Stromal cell of bone marrow (primary cell): ENCODE results near the gene MPST.

Source experiments
- DNase-seq: peaks from one replicate; pipeline ENCODE4 v3.0.0-alpha.2; 2012; ENCODE audit warnings: low read depth

The MPST gene

DNA sequence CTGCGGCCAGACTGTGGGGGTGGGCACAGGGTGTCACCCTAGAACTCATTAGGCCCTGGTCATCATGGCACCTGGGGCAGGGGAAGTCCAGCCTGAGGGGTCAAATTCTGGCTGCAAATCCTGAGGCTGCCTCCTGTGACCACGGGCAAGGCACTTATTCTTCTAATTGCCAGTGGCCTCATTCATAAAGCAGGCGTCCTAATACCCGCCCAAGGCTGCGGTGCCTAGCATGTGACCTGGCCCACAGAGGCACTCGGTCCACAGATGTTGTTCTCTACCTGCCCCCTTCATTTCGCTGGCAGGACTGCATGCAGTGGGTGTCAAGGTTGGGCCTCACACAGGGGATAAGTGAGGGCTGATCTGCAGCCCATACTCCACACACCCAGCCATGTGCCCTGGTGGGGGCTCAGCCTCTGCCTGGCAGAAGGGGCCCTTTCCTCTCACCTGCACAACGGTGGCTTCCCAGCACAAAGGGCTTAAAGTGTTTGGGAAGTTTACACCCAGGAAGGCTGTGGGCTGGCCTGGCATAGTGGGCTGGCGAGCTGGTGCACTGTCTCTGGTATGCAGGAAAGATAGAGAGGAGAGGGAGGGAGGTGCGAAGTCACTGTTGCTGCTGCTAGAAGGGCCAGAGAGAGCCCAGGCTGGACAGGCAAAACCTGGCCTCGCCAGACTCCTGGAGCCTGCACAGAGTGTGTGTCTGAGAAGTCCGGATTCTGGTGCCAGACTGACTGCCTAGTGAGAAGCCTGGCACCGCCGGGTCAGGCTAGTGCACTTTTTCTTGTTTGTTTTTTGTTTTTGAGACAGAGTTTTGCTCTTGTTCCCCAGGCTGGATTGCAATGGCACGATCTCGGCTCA is 3.2 kb downstream of the MPST start:
- DNase-seq: no peak

DNA sequence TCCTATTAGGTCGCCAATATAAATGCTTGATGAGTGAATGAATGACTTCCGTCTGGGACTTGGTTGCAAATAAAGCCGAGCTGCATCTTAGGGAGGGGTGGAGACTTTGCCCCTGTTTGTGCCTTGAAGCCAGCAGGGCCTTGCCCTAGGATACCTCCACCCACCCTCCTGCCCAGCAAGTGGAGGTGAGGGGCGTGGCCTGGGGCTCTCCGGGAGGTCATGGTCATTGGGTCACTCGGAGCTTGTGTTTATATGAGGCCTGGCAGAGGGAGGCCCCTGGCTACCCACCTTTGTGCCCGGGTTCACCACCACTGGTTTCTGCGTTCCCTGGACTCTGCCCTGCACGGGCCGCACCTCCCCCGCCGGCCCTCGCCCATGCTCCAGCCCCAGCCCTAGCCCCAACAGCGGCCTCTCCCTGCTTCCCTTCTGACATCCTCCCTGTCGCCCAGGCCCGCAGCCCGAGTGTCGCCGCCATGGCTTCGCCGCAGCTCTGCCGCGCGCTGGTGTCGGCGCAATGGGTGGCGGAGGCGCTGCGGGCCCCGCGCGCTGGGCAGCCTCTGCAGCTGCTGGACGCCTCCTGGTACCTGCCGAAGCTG is 4.3 kb downstream of the MPST start:
- DNase-seq: no peak

DNA sequence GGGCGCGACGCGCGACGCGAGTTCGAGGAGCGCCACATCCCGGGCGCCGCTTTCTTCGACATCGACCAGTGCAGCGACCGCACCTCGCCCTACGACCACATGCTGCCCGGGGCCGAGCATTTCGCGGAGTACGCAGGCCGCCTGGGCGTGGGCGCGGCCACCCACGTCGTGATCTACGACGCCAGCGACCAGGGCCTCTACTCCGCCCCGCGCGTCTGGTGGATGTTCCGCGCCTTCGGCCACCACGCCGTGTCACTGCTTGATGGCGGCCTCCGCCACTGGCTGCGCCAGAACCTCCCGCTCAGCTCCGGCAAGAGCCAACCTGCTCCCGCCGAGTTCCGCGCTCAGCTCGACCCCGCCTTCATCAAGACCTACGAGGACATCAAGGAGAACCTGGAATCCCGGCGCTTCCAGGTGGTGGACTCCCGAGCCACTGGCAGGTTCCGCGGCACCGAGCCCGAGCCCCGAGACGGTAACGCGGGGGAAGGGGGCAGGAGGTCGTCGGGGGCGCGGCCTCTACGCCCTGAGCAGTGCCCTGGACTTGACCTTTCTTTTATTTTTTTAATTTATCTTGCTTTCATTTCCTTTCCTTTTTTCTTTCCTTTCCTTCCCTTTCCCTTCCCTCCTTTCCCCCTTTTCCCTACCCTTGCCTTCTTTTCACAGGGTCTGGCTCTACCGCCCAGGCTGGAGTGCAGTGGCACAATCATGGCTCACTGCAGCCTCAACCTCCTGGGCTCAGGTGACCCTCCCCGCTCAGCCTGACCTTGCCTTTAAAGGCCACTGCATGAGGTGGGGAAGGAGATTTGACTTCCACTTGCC is 5.0 kb downstream of the MPST start:
- DNase-seq: no peak

DNA sequence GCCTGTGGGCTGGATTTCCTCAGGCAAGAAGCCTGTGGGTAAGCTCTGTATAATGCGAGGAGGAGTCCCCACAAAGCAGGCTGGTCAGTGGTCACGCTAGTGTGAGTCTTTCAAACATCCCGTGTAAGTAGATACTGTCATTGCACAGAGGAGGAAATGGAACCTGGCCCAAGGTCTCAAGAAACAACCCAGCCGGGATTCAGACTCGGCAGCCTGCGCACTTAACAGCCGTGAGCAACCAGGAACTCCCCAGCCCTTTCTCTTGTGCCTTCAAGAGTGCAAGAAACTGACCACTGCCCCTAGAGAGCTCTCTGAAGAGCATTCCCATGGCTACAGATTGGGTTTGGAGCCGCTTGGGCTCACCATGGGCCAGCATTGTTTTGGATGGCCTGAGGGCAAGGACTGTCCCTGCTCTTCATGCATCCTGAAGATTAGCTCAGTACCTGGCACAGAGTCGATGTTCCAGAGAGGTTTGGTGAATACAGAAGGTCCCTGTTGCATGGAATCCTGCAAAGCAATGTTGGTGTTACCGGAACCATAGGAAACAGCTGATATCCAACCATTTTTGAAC is 6.0 kb downstream of the MPST start:
- DNase-seq: no peak

DNA sequence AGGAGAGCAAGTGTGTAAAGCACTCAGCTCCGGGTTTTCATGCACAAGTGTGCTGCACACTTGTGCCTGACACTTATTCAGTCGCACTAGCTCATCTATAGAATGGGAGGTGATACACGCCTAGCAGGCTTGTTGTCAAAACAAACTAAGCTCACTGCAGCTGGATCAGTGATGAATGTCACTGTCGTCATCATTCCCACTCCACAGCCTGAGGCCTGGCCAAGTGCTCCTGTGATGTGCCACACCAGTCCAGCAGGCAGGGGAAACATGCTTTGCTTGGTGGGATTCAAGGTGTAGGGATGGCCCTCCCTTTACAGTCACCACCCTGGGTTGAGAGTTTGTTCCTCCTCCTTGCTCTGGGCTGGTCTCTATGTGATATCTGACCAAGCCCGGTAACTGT is 6.8 kb downstream of the MPST start:
- no peak for DNase-seq

DNA sequence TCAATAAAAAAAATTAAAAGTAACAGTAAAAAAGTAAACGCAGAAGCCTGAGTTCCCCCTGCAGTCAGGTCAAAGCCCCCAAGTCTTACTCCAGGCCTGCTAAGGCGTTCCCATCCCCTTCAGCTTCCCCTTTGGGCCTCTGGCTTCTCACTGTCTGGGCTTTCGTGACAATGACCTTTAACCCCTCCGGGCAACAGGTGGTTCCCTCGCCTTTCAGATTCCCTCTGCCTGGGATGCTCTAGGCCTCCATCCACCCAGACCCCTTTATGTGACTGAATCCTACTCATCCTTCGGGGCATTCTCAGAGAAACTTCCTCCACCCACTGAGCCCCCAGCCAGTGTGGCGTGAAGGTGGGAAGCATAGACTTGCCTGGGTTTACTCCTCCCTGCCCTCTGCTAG is 8.0 kb downstream of the MPST start:
- DNase-seq: no peak

DNA sequence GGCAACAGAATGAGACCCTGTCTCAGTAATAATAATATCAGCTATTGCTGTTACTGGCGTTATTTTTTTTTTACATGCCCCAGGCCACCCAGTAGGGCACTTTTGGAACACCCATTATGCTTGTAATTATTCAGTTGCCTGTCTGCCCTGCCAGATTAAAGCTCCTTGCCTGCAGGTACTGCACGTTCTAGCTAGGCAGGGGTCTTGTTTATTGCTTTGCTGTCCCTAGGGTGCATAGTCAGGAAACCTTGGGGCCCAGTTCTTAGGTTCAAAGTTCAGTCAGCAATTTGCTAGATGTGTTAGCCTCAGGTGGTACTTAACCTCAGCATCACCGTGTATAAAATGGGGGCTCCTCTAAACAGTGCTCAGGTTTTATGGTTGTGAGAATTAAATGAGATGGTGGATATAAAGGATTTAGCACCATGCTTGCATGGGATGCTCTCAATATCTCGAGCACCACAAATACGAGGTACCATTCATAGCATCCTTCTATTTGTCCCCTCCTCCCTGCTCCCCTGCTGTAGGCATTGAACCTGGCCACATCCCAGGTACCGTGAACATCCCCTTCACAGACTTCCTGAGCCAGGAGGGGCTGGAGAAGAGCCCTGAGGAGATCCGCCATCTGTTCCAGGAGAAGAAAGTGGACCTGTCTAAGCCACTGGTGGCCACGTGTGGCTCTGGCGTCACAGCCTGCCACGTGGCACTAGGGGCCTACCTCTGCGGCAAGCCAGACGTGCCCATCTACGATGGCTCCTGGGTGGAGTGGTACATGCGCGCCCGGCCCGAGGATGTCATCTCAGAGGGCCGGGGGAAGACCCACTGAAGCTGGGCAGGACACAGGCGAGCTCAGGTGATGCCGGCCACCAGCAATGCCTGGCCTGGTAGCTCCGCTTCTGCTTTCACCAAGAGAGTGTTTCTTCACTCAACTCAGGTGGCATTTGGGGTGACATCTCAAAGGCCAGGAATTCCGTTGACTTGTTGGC is 9.4 kb downstream of the MPST start:
- DNase-seq: no peak

DNA sequence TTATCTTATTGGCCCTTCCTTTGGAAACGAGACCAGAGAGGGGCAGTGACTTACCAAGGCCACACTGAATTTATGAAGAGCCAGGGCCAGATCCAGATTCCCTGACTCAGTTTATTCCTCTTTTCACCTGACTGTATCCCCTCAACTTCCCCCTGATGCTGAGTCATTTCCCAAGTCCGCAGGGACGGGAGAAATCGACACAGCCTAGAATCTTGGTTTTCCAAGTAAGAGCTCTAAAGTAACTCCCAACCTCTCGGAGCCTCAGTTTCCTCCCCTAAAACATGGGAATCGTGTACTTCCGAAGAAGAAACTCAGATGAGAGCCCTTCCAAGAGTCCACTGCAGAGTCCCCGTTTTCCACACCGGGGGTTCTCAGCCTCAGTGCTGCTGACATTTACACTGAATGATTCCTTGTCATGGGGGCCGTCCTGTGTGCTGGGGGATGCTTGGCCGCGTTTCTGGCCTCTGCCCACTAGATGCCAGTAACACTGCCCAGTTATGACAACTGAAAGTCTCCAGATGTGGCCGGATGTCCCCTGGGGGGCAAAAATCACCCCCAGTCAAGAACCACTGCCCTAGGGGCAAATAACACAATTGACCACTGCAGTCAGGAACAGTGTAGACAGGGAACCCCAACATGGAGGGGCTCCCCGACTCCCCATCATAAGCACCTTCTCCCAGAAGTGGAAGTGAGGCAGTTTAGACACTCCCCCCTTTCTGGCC is 11.2 kb downstream of the MPST start:
- no peak for DNase-seq

DNA sequence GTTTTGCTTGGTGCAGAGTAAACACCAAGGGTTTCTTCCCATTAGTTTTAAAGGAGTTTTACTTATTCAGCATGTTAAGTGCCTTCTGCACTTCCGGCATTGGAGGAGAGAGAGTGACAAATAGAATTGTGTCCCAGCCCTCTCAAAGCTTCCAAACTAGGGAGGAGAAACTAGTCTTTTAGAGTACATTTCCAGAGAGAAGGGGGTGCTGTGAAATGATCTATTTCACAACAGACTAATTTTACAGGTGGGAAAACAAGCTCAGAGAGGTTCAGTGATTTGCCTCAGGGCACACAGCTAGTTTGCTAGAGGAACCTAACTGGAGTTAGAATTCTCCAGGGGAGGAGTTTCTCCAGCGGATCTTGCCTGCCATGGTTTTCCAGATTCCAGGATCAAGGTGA is 12.6 kb downstream of the MPST start:
- no peak for DNase-seq

DNA sequence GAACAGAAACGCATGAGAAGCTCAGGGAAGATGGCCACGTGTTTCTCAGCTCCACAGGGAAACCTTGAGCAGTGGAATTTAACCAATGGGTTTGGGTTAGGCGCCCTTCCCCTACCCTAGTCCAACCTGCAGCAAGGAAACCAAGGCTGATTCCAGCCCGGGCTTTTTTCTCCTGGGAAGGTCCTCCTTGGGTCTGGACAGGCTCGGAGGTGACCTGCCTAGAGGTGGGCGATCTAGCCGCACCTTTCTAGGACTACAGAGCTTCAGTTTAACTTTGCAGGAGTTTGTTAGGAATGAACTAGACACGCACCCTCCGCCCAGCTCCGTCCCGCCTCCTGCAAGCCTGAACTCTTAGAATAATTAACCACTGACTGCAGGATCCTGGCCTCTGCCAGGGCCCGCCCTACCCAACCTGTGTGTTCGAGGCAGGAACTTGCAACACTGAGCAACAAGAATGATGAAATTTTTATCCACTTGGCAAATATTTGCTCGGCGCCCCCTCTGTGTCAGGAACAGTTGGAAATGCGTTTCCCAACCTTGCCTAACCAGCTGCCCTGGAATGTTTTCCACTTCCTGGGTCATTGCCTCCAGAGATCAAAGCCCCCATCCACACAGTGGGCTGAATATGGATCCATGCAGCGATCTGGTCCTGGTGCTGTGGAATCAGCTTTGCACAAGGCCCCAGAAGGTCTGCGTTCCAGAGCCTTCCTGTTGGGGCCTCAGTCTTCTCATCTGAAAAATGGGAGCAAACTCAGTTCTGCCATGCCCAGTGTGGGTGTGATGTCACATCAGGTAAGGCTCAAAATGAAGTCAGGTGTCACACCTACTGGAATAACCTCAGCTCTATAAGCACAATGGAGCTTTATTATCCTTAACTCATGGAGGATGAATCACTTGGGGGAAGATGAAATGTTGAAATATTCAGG is 13.3 kb downstream of the MPST start:
- DNase-seq: no peak

DNA sequence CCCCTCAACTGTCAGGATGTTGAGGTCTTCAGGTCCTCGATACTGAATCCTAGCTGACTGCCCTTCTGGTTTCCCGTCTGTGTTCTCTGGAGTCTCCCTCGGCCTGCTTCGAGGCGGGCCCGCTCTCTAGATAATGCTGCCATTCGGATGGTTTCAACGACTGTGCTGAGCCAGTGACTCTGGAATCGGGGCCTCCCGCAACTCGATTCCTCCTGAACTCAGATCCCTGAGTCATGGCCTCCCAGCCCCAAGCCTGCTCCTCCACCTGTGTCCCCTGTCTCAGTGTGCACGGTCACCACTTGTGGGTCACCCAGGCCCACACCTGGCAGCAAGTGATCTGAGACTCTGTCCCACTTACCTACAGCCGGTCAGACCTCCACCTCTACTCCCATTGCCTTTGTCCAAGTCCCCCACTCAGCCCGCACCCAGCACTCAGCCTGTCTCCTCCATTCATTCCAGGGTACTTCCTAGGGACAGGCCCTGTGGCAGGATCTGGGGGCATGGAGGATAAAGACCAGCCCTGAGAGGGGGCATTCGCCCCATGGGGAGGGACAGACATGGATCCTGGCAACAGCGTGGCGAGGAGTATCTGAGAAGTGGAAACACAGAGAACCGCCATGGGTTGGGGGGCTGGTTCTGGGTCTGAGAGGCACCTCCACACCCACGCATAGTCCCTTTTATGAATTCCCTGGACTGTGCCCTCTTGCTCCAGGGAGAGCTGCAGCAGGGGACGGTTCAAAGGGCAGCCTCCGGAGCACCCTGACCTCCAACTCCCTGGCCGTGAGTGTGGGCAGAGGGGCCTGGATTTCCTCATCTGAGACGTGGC is 14.3 kb downstream of the MPST start:
- DNase-seq: no peak

DNA sequence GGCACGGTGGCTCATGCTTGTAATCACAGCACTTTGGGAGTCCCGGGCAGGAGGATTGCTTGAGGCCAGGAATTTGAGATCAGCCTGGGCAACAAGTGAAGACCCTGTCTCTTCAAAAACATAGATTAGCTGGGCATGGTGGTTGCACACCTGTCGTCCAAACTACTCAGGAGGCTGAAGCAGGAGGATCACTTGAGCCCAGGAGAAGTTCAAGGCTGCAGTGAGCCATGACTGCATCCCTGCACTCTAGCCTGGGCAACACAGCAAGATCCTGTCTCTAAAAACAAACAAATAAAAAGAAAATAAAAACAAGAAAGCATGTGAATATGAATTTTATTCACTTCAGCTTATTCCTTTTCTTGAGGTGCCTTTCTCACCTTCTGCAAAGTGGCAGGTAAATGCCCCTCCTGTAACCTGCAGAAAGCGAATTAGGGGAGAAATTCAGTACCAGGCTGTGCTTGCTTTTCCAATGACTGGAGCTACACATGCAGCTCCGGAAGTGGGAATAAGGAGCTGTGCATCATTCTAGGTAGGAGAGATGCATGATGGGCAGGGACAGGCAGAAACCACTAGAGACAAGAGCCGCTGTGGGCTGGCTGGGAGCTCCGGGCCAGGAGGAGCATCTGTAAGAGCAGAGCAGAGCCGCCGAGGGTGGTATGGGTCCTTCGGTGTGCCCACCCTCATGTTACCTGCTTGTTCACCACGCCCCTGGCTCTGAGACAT is 17.3 kb downstream of the MPST start:
- no peak for DNase-seq

DNA sequence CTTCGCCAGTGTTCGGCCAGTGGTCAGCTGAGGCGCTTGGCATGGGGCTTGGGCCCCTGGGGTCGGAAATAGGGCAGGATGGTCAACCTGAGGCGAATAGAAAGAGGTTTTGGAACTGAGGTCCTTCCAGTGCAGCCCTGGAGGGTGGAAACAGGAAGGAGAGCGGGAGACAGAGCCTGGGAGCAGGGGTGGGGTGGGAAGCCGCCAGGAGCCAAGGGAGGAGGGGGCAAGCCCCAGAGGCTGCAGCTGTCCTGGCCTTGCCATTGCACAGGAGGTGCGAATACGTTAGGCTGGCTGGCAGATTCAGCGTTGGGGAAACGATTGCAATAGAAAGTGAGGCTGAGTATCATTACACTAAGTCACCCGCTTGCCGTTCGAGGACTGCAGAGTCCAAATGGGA is 18.1 kb downstream of the MPST start:
- no peak for DNase-seq

DNA sequence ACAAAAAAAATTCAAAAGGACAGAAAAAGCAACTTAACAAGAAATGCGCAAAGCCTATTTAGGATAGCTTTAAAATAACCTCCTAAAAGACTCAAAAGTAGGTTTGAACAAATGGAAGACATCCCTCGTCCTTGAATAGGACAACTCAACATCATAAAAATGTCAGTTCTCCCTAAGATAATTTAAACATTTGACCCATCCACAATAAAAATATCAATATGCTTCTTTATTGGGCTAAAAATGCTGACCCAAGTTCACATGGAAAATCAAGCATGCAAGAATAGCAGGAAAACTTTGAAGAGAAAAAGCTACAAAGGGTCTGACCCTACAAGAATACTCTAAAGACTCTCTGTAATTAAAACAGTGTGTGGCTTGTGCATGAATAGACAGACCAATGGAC is 19.9 kb downstream of the MPST start:
- DNase-seq: no peak

DNA sequence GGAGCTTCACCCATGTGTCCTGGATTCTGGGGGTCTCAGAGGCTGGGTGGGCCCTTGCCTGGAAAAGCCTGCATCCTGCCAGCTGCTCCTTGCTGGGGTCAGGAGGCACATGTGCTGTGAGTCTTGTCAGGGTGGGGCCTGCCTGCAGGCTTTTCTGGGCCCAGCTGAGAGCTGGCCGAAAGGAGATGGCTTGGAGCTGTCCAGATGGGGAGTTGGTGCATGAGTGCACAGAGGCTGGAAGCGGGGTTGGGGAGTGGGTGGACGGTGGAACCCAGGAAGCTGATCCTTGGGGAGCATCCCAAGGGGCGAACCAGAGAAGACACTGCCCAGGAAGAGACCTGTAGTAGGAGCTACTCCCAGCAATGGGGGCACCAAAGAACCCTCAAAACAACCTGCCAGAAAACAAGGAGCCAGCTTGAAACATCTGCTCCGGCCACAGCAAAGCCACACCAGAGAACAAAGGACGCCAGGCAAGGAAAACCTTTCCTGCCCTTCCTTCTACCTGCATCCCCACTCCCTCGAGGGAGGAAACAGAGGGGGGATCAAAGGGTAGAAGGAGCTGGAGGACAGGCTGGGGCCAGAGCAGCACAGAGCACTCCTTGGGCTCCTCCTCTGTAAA is 23.8 kb downstream of the MPST start:
- DNase-seq: no peak

DNA sequence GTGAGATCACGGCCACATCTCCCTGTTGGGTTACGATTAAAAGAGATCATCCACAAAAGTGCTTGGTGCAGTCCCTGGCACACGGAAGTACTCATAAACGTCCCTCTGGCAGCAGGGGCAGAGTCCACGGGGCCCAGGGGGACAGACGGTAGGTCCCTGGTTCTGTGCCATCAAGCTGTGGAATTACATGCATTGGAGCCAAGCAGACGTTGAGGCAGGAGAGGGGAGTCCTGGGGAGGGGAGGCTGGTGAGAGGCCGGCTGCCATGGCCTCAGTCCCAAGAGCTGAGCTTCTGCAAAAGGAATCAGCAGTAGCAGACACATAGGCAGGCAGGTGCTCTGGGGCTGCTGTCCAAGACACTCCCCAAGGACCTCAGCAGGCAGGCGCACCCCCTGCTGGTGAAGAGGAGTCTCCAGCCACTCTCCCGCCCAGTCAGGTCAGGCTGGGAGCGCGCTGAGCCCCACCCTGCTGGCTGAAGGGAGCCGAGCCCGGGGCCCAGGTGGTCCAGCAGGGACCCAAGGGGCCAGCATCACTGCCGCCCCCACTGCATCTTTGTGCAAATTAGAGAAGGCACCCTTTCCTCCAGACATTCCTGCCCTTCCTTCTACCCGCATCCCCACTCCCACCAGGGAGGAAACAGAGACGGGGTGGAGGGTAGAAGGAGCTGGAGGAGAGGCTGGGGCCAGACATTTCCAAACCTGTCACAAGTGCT is 24.4 kb downstream of the MPST start:
- DNase-seq: no peak
